HG02759 (cell line): ENCODE results near the gene COP1.

Source experiments
- ATAC-seq: cut with Tn5 transposase; IDR thresholded peaks from one replicate; pipeline ENCODE4 v1.9.1; 2021; ENCODE audit warnings: mild to moderate bottlenecking, moderate library complexity; ENCODE audit not compliant: unreplicated experiment

COP1 gene

GRCh38 chr1:175976865-175977642, 230.0 kb downstream of the COP1 start:
- ATAC-seq: no peak

GRCh38 chr1:175969231-175969630, 237.9 kb downstream of the COP1 start:
- ATAC-seq: no peak

GRCh38 chr1:175968486-175969172, 238.5 kb downstream of the COP1 start:
- ATAC-seq: no peak

- no peak for ATAC-seq
These were observed 243.3 kb downstream of the COP1 start for GRCh38 chr1:175963740-175964139.

GRCh38 chr1:175960169-175960568, 246.9 kb downstream of the COP1 start:
- ATAC-seq: no peak

GRCh38 chr1:175951627-175952026, 255.5 kb downstream of the COP1 start:
- ATAC-seq: no peak

GRCh38 chr1:175947771-175948170, 259.3 kb downstream of the COP1 start:
- no peak for ATAC-seq

GRCh38 chr1:175944591-175944990, 262.5 kb downstream of the COP1 start:
- ATAC-seq: no peak

GRCh38 chr1:175941164-175941563, 265.9 kb downstream of the COP1 start:
- no peak for ATAC-seq

GRCh38 chr1:175936736-175937135, 270.4 kb downstream of the COP1 start:
- ATAC-seq: no peak

GRCh38 chr1:175935566-175936115, 271.4 kb downstream of the COP1 start:
- ATAC-seq: no peak

- no peak for ATAC-seq
These were observed 271.9 kb downstream of the COP1 start for GRCh38 chr1:175935166-175935565.

- ATAC-seq: no peak
These were observed 273.3 kb downstream of the COP1 start for GRCh38 chr1:175933801-175934200.

- no peak for ATAC-seq
These were observed 279.1 kb downstream of the COP1 start for GRCh38 chr1:175927944-175928343.

- ATAC-seq: no peak
These were observed 284.7 kb downstream of the COP1 start for GRCh38 chr1:175922254-175922881.

GRCh38 chr1:175920381-175920780, 286.7 kb downstream of the COP1 start:
- ATAC-seq: no peak

- no peak for ATAC-seq
These were observed 288.1 kb downstream of the COP1 start for GRCh38 chr1:175919001-175919400.

- no peak for ATAC-seq
These were observed 288.7 kb downstream of the COP1 start for GRCh38 chr1:175918364-175918801.

GRCh38 chr1:175914115-175914514, 293.0 kb downstream of the COP1 start:
- no peak for ATAC-seq

- no peak for ATAC-seq
These were observed 295.9 kb downstream of the COP1 start for GRCh38 chr1:175911138-175911537.

GRCh38 chr1:175906370-175906769, 300.7 kb downstream of the COP1 start:
- no peak for ATAC-seq

GRCh38 chr1:175904808-175905207, 302.3 kb downstream of the COP1 start:
- ATAC-seq: no peak
